ENCODE results near the gene ZNF17. TPM values are rescaled to one million over a fixed set of nuclear protein-coding genes. Genes with fewer than 3 reads are reported as not detected.

Gene ZNF17
- total RNA-seq, 4 donors from 2014 or later: 3.3 to 6.4 (median 5.4) TPM

DNA sequence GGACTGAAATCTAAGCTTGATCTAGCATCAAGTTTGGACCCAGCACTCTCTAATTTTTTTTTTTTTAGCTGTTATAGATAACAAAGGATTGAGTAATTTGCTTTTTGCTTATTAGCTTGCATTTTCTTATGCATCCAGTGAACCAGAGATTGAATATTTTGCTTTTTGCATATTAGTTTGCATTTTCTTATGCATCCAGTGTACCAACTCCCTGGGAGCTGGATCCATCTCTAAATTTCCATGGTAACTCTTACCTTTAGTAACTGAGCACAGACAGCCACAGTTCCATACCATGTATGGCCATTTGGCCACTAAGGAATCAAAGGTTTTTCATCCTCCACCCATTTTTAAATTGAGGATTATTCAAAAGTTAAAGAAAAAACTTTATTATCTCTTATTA lies 30.0 kb upstream of the ZNF17 start:
- Histone ChIP-seq H3K27me3 (no peaks in the 10 kb centered on the region), H3K9me3 (peaks cover 3 to 16% (median 7%) of the 10 kb centered on the region in 3 donors), H3K4me1 (no peaks in the 10 kb centered on the region), H3K4me3 (no peak overlapping the region), H3K27ac (no peak overlapping the region), H3K36me3 (peaks cover 6 to 25% of the 10 kb centered on the region in 2 donors)
- TF ChIP-seq POLR2A (IDR thresholded peaks at IDR 0.05) (no peak), CTCF (IDR thresholded peaks at IDR 0.05 in 4 of 5, conservative IDR thresholded peaks at IDR 0.05 in 1 of 5) (no peak)
- ATAC-seq (no peak), DNase-seq (no peak)
- intact Hi-C loops (cut with DNase I; ENCODE audit: low total_unique reads) (no loop called here), in situ Hi-C loops (cut with MboI; ENCODE audit: low sequenced_read_pairs in 4 of 4) (no loop called here)

DNA sequence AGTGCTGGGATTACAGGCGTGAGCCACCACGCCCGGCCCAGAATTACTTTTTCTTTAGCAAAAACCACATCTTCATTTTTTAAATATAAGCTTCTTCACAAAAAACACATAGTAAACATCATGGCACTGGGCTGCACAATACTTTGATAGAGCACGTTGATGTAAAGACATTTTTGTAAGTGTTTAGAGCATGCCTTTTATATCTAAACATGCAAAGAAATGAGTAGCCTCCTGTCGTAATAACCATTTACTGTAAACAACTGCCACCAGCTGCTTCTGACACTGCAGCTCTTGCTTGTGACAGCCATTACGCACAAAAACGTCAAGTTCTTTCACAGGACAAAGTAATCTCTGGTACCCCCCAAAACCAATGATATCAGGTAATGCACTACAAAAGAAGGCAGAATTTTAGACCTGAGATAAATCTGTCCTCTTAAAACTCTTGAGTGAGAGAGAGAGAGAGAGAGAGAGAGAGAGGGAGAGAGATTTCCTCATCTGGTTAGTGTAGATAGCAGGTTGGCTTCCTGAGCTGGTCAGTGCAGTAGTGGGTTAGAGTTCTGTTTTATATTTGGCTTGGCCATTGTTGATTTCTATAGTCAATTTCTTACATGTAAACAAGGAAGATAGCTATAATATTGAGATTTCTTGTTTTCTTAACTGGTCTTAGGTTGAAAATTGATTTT lies 28.0 kb upstream of the ZNF17 start:
- in situ Hi-C loops (cut with MboI; ENCODE audit: low sequenced_read_pairs in 4 of 4): no loop called here
- intact Hi-C loops (cut with DNase I; ENCODE audit: low total_unique reads): no loop called here
- DNase-seq (no peak), ATAC-seq (no peak)
- no peaks in the 10 kb centered on the region for H3K4me1 ChIP-seq
- H3K27me3 ChIP-seq: no peaks in the 10 kb centered on the region
- H3K9me3 ChIP-seq: peaks cover 2 to 4% (median 3%) of the 10 kb centered on the region in 3 donors
- H3K4me3 ChIP-seq: no peak overlapping the region
- H3K36me3 ChIP-seq: peaks cover 2 to 10% of the 10 kb centered on the region in 2 donors
- no peak overlapping the region for H3K27ac ChIP-seq
- TF ChIP-seq CTCF (IDR thresholded peaks at IDR 0.05 in 4 of 5, conservative IDR thresholded peaks at IDR 0.05 in 1 of 5): no peak
- TF ChIP-seq POLR2A (IDR thresholded peaks at IDR 0.05): no peak

GRCh38 chr19:57389194-57389729 lies 21.7 kb upstream of the ZNF17 start:
- peak overlapping the region; percentile 87 to 98 (median 92) for H3K27ac ChIP-seq
- intact Hi-C loops (cut with DNase I; ENCODE audit: low total_unique reads): loop anchor here (1.0 to 5.0 kb wide), 6 partner anchors 26 to 190 kb away; partner anchors contain the start of genes TRAPPC2B, ZNF304, ZNF460 and ZNF543
- no peak for ATAC-seq
- peak overlapping the region; percentile 46 to 85 (median 81) for H3K4me3 ChIP-seq
- peaks cover 22 to 26% of the 10 kb centered on the region in 2 donors for H3K4me1 ChIP-seq
- in situ Hi-C loops (cut with MboI; ENCODE audit: low sequenced_read_pairs in 4 of 4): no loop called here
- TF ChIP-seq POLR2A (IDR thresholded peaks at IDR 0.05) (no peak), CTCF (IDR thresholded peaks at IDR 0.05 in 4 of 5, conservative IDR thresholded peaks at IDR 0.05 in 1 of 5) (no peak)
- no peaks in the 10 kb centered on the region for H3K9me3 ChIP-seq
- peaks cover under 1 to 6% of the 10 kb centered on the region in 2 donors for H3K36me3 ChIP-seq
- H3K27me3 ChIP-seq: no peaks in the 10 kb centered on the region
- no peak for DNase-seq

- peak; percentile 97 to 98 for DNase-seq
- Histone ChIP-seq H3K9me3 (no peaks in the 10 kb centered on the region), H3K36me3 (peaks cover 3 to 10% of the 10 kb centered on the region in 2 donors), H3K4me1 (peaks cover 22 to 26% of the 10 kb centered on the region in 2 donors), H3K4me3 (peak within 1 kb of the TSS; percentile 75 to 85 (median 81)), H3K27ac (peak within 1 kb of the TSS; percentile 87 to 98 (median 92)), H3K27me3 (no peaks in the 10 kb centered on the region)
- TF ChIP-seq CTCF (IDR thresholded peaks at IDR 0.05 in 4 of 5, conservative IDR thresholded peaks at IDR 0.05 in 1 of 5) (peak in 4 of 5 experiments; percentile 24 to 41 (median 33)), POLR2A (IDR thresholded peaks at IDR 0.05) (peak; percentile 70 to 78)
- peak; percentile 100 for ATAC-seq
- intact Hi-C loops (cut with DNase I; ENCODE audit: low total_unique reads): loop anchor here (1.0 to 5.0 kb wide), 8 partner anchors 21 to 189 kb away; partner anchors contain the start of genes TRAPPC2B, ZNF17, ZNF304 and ZNF460
- in situ Hi-C loops (cut with MboI; ENCODE audit: low sequenced_read_pairs in 4 of 4): no loop called here
These were observed 21.0 kb upstream of the ZNF17 start, which contains the start of gene ZNF548 for GRCh38 chr19:57389730-57390598. ZNF548 (plus strand) TSS chr19:57389854; CDS start chr19:57390100, 246 bp downstream.
